Measurements from ENCODE around the gene IGFBPL1. TPM values are rescaled to one million over a fixed set of nuclear protein-coding genes. Genes with fewer than 3 reads are reported as not detected.

Gene IGFBPL1
- total and polyA plus RNA-seq, 2 of the 13 experiments (the other 11 are each of a cell fraction or from before 2014, with no cell fraction given) = 0.24 TPM; not detected in 1

- TF ChIP-seq ZNF646 (CRISPR knock-in tag; IDR thresholded peaks at IDR 0.05) = no peak
- TF ChIP-seq KAT7 (CRISPR knock-in tag; IDR thresholded peaks at IDR 0.05; ENCODE audit: borderline replicate concordance) = peak; percentile 55; the same call in 1 of the 2 replicates
- TF ChIP-seq E2F1 (CRISPR knock-in tag; IDR thresholded peaks at IDR 0.05) = peak; percentile 85; the same call in 1 of the 2 replicates
- TF ChIP-seq ZNF761 (CRISPR knock-in tag; conservative IDR thresholded peaks at IDR 0.05) = 0 out of 2 replicates have a peak, but pooled peaks have one; percentile 55
- no peak for TF ChIP-seq SUZ12 (IDR thresholded peaks at IDR 0.05; ENCODE audit: low read depth, low read length)
- no peak for TF ChIP-seq ZNF260 (CRISPR knock-in tag; IDR thresholded peaks at IDR 0.05; ENCODE audit: borderline replicate concordance, low read depth)
- no peak; the same call in 1 of the 2 replicates for TF ChIP-seq RXRA (CRISPR knock-in tag; IDR thresholded peaks at IDR 0.05)
- no peak for TF ChIP-seq CEBPZ (IDR thresholded peaks at IDR 0.05; ENCODE audit: low read length)
- TF ChIP-seq ZBTB33 (CRISPR knock-in tag; IDR thresholded peaks at IDR 0.05) = 0 out of 2 replicates have a peak, but pooled peaks have one; percentile 19
- no peak for TF ChIP-seq ZNF577 (CRISPR knock-in tag; IDR thresholded peaks at IDR 0.05; ENCODE audit: borderline replicate concordance, low read depth)
- TF ChIP-seq ZNF33B (CRISPR knock-in tag; IDR thresholded peaks at IDR 0.05) = no peak
- peak; percentile 81 for TF ChIP-seq ZBTB38 (CRISPR knock-in tag; IDR thresholded peaks at IDR 0.05)
- no peak for TF ChIP-seq TFE3 (CRISPR knock-in tag; IDR thresholded peaks at IDR 0.05)
Observed at GRCh38 chr9:38392235-38393127, 31.8 kb downstream of the IGFBPL1 start, which contains the start of gene ALDH1B1 (continued).

Measured in HepG2 (cell line).